K562 (cell line): ENCODE measurements around the gene SPNS1. TPM values are rescaled to one million over a fixed set of nuclear protein-coding genes. Genes with fewer than 3 reads are reported as not detected.

ENCODE experiments used
- CREB1 ChIP-seq, 2 experiments: sonication (generic) in 1 of 2; formaldehyde crosslinking in 1 of 2; IDR thresholded peaks; 2 replicates each; pipeline versions ENCODE4 v1.6.1 to v1.8.0; 2012 to 2022; ENCODE audit warnings: inconsistent platforms in 1 of 2, mild to moderate bottlenecking in 1 of 2, missing genetic modification reagents in 1 of 2, moderate library complexity in 1 of 2
- EGR1 ChIP-seq: fragments of 450-650 bp; conservative IDR thresholded peaks from 2 replicates; pipeline ENCODE4 v1.6.1; 2017; ENCODE audit warnings: mild to moderate bottlenecking
- ESRRB ChIP-seq: fragments of 250-450 bp; sonication (Bioruptor Pico); IDR thresholded peaks from 2 replicates; pipeline ENCODE4 v1.5.0; 2020; ENCODE audit warnings: mild to moderate bottlenecking, moderate library complexity, borderline replicate concordance
- FOS ChIP-seq: IDR thresholded peaks from 3 replicates; pipeline ENCODE4 v1.6.1; 2011; ENCODE audit not compliant: insufficient read length; ENCODE audit errors: extremely low read depth
- GABPA ChIP-seq: fragments of 200-800 bp; sonication (Bioruptor generic); conservative IDR thresholded peaks from 2 replicates; pipeline ENCODE4 v1.6.1; 2016; ENCODE audit warnings: low read depth, missing genetic modification characterization, missing compliant biosample characterization
- HDAC1 ChIP-seq, 2 experiments: fragments of 450-650 bp; IDR thresholded peaks; 2 replicates each; pipeline ENCODE4 v1.6.1; 2016 to 2017; ENCODE audit warnings: inconsistent platforms in 1 of 2, mild to moderate bottlenecking in 1 of 2, moderate library complexity in 1 of 2
- HNRNPLL ChIP-seq: fragments of 200-400 bp; formaldehyde crosslinking; IDR thresholded peaks from 2 replicates; pipeline ENCODE4 v1.6.1; 2017; ENCODE audit warnings: low read length, low read depth, mild to moderate bottlenecking; ENCODE audit not compliant: poor library complexity, severe bottlenecking
- KAT7 ChIP-seq: sonication (generic); formaldehyde crosslinking; IDR thresholded peaks from 2 replicates; pipeline ENCODE4 v1.8.0; 2022; ENCODE audit warnings: missing genetic modification reagents, mild to moderate bottlenecking, borderline replicate concordance
- KDM4B ChIP-seq, 2 experiments: fragments of 450-650 bp in 1 of 2; sonication (generic) in 1 of 2; IDR thresholded peaks; 2 replicates each; pipeline ENCODE4 v1.6.1; 2016 to 2017; ENCODE audit warnings: borderline replicate concordance in 2 of 2, antibody characterized with exemption in 1 of 2, low read depth in 1 of 2, mild to moderate bottlenecking in 1 of 2
- LARP7 ChIP-seq: fragments of 450-650 bp; IDR thresholded peaks from 2 replicates; pipeline ENCODE4 v1.6.1; 2016
- PHTF2 ChIP-seq: fragments of 250-450 bp; sonication (Bioruptor Pico); IDR thresholded peaks from 2 replicates; pipeline ENCODE4 v1.5.0; 2021; ENCODE audit warnings: mild to moderate bottlenecking
- POLR3G ChIP-seq: IDR thresholded peaks from 2 replicates; pipeline ENCODE4 v1.6.1; 2011; ENCODE audit not compliant: insufficient read length, insufficient replicate concordance; ENCODE audit errors: extremely low read depth
- RFX7 ChIP-seq: fragments of 250-450 bp; sonication (Bioruptor Pico); IDR thresholded peaks from 2 replicates; pipeline ENCODE4 v1.5.1; 2021; ENCODE audit warnings: mild to moderate bottlenecking
- RUNX1 ChIP-seq: sonication (generic); IDR thresholded peaks from 2 replicates; pipeline ENCODE4 v1.6.1; 2016; ENCODE audit warnings: antibody characterized with exemption, low read depth
- TCFL5 ChIP-seq: fragments of 250-450 bp; sonication (Bioruptor Pico); conservative IDR thresholded peaks from 2 replicates; pipeline ENCODE4 v1.6.1; 2021; ENCODE audit warnings: mild to moderate bottlenecking, moderate library complexity, matching md5 sums
- ZNF184 ChIP-seq: sonication (generic); formaldehyde crosslinking; IDR thresholded peaks from 2 replicates; pipeline ENCODE4 v1.5.0; 2020; ENCODE audit warnings: missing genetic modification reagents
- ZNF347 ChIP-seq: fragments of 450-650 bp; formaldehyde crosslinking; IDR thresholded peaks from 2 replicates; pipeline ENCODE4 v1.4.0; 2020; ENCODE audit warnings: low read depth, mild to moderate bottlenecking, moderate library complexity
- ZNF696 ChIP-seq: fragments of 250-450 bp; sonication (Bioruptor Pico); conservative IDR thresholded peaks from 2 replicates; pipeline ENCODE4 v1.4.0; 2020; ENCODE audit warnings: mild to moderate bottlenecking, moderate library complexity
- ZNF764 ChIP-seq: fragments of 250-450 bp; sonication (Bioruptor Pico); IDR thresholded peaks from 2 replicates; pipeline ENCODE4 v1.4.0; 2020; ENCODE audit warnings: low read depth, mild to moderate bottlenecking, moderate library complexity
- ZSCAN29 ChIP-seq: fragments of 450-650 bp; IDR thresholded peaks from 2 replicates; pipeline ENCODE4 v1.6.1; 2017
- polyA plus RNA-seq, 8 experiments: library from polyadenylated mRNA; depleted of rRNA in 4 of 8; stranded (reverse) in 5 of 8; unstranded in 3 of 8; fragments of >200 nt; fragmentation: Nextera tagmentation in 2 of 8; fragmentation: Illumina TruSeq in 1 of 8; extraction: Ambion mirVana in 2 of 8; extraction: Trizol in 1 of 8; gene quantifications; 2 replicates each; pipeline versions ENCODE4 v1.2.1 to v1.2.3, GENCODE V29; 2011 to 2014; ENCODE audit warnings: inconsistent platforms in 1 of 8, missing spikeins in 1 of 8
- total RNA-seq, 7 experiments: library from RNA; depleted of rRNA in 6 of 7; stranded (reverse); fragments of >200 nt in 6 of 7; fragmentation: Illumina TruSeq in 2 of 7; extraction: Trizol in 2 of 7; gene quantifications; 2 replicates each; pipeline versions ENCODE4 v1.2.1 to v1.2.3, GENCODE V29; 2011 to 2021; ENCODE audit warnings: low replicate concordance in 1 of 7
- TF ChIP-seq, protein P1 (sequence below), 2 experiments: fragments of 450-650 bp in 1 of 2; IDR thresholded peaks; 2 replicates each; pipeline ENCODE4 v1.6.1; 2011 to 2017; ENCODE audit warnings: low read depth in 2 of 2, antibody characterized with exemption in 1 of 2, borderline replicate concordance in 1 of 2, low read length in 1 of 2, mild to moderate bottlenecking in 1 of 2, mixed read lengths in 1 of 2; ENCODE audit not compliant: control insufficient read depth in 1 of 2
- TF ChIP-seq, protein P2 (sequence below), 2 experiments: fragments of 450-650 bp; IDR thresholded peaks; 2 replicates each; pipeline ENCODE4 v1.6.1; 2018; ENCODE audit warnings: mild to moderate bottlenecking in 2 of 2, low read depth in 1 of 2; ENCODE audit not compliant: partially characterized antibody in 2 of 2

Gene SPNS1
- total and polyA plus RNA-seq, 9 of the 15 experiments (the other 6 are each of a cell fraction or from before 2014, with no cell fraction given): 0.58 to 64.9 (median 13.7) TPM

DNA sequence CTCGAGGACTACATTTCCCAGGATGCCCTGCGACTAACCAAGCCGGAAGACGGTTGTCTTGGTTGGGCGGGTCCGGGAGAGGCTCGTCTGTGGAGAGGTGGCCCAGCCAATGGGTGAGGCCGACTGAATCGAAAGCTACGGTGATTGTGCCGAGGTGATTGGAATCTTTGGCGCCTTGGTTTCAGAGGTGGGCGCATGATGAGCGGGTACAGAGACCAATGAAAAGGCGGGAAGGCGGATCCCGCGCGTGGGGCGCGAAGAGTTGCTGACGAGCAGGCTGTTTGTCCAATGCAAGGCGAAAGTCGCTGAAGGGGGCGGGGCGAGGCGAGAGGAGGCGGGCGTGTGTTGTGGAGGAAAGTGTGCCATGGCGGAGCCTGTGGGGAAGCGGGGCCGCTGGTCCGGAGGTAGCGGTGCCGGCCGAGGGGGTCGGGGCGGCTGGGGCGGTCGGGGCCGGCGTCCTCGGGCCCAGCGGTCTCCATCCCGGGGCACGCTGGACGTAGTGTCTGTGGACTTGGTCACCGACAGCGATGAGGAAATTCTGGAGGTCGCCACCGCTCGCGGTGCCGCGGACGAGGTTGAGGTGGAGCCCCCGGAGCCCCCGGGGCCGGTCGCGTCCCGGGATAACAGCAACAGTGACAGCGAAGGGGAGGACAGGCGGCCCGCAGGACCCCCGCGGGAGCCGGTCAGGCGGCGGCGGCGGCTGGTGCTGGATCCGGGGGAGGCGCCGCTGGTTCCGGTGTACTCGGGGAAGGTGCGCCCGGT is 23.7 kb upstream of the SPNS1 start, which contains the start of gene NFATC2IP (continued):
- no peak for TF ChIP-seq RFX7 (CRISPR knock-in tag)
- TF ChIP-seq HDAC1 (IDR thresholded peaks at IDR 0.05): peak in 1 of 2 experiments; percentile 54; a peak in 1 of 4 replicates
- no peak for TF ChIP-seq HNRNPLL
- peak in 1 of 2 experiments; percentile 45; a peak in 1 of 4 replicates for TF ChIP-seq KDM4B (IDR thresholded peaks at IDR 0.05; ENCODE audit: borderline replicate concordance in 2 of 2, low read depth in 1 of 2)
- TF ChIP-seq LARP7: no peak
- no peak for TF ChIP-seq ESRRB
- no peak for TF ChIP-seq RUNX1
- TF ChIP-seq, protein P1, sequence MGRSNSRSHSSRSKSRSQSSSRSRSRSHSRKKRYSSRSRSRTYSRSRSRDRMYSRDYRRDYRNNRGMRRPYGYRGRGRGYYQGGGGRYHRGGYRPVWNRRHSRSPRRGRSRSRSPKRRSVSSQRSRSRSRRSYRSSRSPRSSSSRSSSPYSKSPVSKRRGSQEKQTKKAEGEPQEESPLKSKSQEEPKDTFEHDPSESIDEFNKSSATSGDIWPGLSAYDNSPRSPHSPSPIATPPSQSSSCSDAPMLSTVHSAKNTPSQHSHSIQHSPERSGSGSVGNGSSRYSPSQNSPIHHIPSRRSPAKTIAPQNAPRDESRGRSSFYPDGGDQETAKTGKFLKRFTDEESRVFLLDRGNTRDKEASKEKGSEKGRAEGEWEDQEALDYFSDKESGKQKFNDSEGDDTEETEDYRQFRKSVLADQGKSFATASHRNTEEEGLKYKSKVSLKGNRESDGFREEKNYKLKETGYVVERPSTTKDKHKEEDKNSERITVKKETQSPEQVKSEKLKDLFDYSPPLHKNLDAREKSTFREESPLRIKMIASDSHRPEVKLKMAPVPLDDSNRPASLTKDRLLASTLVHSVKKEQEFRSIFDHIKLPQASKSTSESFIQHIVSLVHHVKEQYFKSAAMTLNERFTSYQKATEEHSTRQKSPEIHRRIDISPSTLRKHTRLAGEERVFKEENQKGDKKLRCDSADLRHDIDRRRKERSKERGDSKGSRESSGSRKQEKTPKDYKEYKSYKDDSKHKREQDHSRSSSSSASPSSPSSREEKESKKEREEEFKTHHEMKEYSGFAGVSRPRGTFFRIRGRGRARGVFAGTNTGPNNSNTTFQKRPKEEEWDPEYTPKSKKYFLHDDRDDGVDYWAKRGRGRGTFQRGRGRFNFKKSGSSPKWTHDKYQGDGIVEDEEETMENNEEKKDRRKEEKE (IDR thresholded peaks at IDR 0.05; ENCODE audit: borderline replicate concordance in 1 of 2, control insufficient read depth in 1 of 2, low read depth in 2 of 2, low read length in 1 of 2): no peak
- TF ChIP-seq KAT7 (CRISPR knock-in tag): no peak
- TF ChIP-seq, protein P2, sequence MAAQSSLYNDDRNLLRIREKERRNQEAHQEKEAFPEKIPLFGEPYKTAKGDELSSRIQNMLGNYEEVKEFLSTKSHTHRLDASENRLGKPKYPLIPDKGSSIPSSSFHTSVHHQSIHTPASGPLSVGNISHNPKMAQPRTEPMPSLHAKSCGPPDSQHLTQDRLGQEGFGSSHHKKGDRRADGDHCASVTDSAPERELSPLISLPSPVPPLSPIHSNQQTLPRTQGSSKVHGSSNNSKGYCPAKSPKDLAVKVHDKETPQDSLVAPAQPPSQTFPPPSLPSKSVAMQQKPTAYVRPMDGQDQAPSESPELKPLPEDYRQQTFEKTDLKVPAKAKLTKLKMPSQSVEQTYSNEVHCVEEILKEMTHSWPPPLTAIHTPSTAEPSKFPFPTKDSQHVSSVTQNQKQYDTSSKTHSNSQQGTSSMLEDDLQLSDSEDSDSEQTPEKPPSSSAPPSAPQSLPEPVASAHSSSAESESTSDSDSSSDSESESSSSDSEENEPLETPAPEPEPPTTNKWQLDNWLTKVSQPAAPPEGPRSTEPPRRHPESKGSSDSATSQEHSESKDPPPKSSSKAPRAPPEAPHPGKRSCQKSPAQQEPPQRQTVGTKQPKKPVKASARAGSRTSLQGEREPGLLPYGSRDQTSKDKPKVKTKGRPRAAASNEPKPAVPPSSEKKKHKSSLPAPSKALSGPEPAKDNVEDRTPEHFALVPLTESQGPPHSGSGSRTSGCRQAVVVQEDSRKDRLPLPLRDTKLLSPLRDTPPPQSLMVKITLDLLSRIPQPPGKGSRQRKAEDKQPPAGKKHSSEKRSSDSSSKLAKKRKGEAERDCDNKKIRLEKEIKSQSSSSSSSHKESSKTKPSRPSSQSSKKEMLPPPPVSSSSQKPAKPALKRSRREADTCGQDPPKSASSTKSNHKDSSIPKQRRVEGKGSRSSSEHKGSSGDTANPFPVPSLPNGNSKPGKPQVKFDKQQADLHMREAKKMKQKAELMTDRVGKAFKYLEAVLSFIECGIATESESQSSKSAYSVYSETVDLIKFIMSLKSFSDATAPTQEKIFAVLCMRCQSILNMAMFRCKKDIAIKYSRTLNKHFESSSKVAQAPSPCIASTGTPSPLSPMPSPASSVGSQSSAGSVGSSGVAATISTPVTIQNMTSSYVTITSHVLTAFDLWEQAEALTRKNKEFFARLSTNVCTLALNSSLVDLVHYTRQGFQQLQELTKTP (IDR thresholded peaks at IDR 0.05; ENCODE audit: low read depth in 1 of 2, partially characterized antibody in 2 of 2): no peak
- peak; percentile 94 for TF ChIP-seq EGR1
- TF ChIP-seq TCFL5: no peak
- TF ChIP-seq ZNF347 (CRISPR knock-in tag): no peak
- TF ChIP-seq PHTF2: no peak
- TF ChIP-seq ZNF184 (CRISPR knock-in tag): no peak
- TF ChIP-seq ZSCAN29: no peak
- TF ChIP-seq FOS: peak; percentile 95
- no peak for TF ChIP-seq ZNF764 (CRISPR knock-in tag)
- TF ChIP-seq POLR3G: no peak
- TF ChIP-seq CREB1 (IDR thresholded peaks at IDR 0.05): peak; percentile 87
- peak; percentile 91 for TF ChIP-seq CREB1 (CRISPR knock-in tag; IDR thresholded peaks at IDR 0.05)
- peak; percentile 94 for TF ChIP-seq GABPA (tag)
- TF ChIP-seq ZNF696 (CRISPR knock-in tag): no peak
